GM12892 (cell line): ENCODE results near the gene SAMD13.

ENCODE experiments used
- POLR2A ChIP-seq: IDR thresholded peaks from 2 replicates; pipeline ENCODE4 v1.6.1; 2011; ENCODE audit warnings: low read depth, low read length, control low read depth
- POLR2AphosphoS5 ChIP-seq: IDR thresholded peaks from 2 replicates; pipeline ENCODE4 v1.6.1; 2011; ENCODE audit warnings: low read depth, low read length, control low read depth

DNA sequence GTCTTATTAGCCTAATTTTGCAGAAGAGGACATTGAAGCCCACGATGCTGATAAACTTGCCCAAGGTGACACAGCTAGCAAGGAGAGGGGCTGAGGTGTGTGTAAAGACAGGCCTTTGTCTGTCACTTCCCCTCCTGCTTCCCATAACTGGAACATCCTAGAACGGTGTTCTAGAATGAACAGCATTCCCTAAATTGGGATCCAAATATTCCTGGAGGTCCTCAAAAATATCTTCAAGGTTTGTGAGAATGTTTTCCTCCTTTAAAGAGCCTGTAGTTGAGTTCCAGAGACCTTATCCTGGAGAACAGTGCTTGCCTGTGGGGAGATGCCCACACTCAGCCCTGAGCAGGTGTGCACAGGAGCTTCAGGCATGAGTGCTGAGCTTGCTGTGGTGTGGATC is 41.5 kb upstream of the SAMD13 start:
- TF ChIP-seq POLR2A (no peak), POLR2AphosphoS5 (no peak)
